Omental fat pad (tissue), 4 donors: ENCODE results near the gene IQCC. TPM values are rescaled to one million over a fixed set of nuclear protein-coding genes. Genes with fewer than 3 reads are reported as not detected.

Source experiments
- ATAC-seq: fragments of 150-250 bp; one replicate; pipeline ENCODE4 v1.9.1; 2016; ENCODE audit warnings: mild to moderate bottlenecking, moderate library complexity; ENCODE audit not compliant: low FRiP score
- DNase-seq: peaks from one replicate; pipeline ENCODE4 v3.0.0-alpha.2; 2019; ENCODE audit warnings: low spot score
- total RNA-seq, 4 donors: library from RNA; depleted of rRNA; stranded (reverse); fragments of >200 nt; gene quantifications; one replicate each; pipeline ENCODE4 v1.1.0, GENCODE V29; 2016
- TF ChIP-seq, protein P1 (sequence below), 3 donors: fragments of 450-650 bp; IDR thresholded peaks; one replicate each; pipeline ENCODE4 v1.5.1; 2016 to 2017; ENCODE audit warnings: antibody characterized with exemption in 3 of 3, mild to moderate bottlenecking in 3 of 3, moderate library complexity in 2 of 3

The IQCC gene
- total RNA-seq, 4 donors from 2014 or later: 0.60 to 1.9 (median 1.2) TPM

- DNase-seq (no peak), ATAC-seq (no peak)
- TF ChIP-seq, protein P1, sequence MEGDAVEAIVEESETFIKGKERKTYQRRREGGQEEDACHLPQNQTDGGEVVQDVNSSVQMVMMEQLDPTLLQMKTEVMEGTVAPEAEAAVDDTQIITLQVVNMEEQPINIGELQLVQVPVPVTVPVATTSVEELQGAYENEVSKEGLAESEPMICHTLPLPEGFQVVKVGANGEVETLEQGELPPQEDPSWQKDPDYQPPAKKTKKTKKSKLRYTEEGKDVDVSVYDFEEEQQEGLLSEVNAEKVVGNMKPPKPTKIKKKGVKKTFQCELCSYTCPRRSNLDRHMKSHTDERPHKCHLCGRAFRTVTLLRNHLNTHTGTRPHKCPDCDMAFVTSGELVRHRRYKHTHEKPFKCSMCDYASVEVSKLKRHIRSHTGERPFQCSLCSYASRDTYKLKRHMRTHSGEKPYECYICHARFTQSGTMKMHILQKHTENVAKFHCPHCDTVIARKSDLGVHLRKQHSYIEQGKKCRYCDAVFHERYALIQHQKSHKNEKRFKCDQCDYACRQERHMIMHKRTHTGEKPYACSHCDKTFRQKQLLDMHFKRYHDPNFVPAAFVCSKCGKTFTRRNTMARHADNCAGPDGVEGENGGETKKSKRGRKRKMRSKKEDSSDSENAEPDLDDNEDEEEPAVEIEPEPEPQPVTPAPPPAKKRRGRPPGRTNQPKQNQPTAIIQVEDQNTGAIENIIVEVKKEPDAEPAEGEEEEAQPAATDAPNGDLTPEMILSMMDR (IDR thresholded peaks at IDR 0.05): no peak
Measured at GRCh38 chr1:32216566-32216965, 11.1 kb downstream of the IQCC start.

GRCh38 chr1:32219022-32219421 lies 13.6 kb downstream of the IQCC start:
- TF ChIP-seq, protein P1 (IDR thresholded peaks at IDR 0.05): no peak
- ATAC-seq (no peak), DNase-seq (no peak)

DNA sequence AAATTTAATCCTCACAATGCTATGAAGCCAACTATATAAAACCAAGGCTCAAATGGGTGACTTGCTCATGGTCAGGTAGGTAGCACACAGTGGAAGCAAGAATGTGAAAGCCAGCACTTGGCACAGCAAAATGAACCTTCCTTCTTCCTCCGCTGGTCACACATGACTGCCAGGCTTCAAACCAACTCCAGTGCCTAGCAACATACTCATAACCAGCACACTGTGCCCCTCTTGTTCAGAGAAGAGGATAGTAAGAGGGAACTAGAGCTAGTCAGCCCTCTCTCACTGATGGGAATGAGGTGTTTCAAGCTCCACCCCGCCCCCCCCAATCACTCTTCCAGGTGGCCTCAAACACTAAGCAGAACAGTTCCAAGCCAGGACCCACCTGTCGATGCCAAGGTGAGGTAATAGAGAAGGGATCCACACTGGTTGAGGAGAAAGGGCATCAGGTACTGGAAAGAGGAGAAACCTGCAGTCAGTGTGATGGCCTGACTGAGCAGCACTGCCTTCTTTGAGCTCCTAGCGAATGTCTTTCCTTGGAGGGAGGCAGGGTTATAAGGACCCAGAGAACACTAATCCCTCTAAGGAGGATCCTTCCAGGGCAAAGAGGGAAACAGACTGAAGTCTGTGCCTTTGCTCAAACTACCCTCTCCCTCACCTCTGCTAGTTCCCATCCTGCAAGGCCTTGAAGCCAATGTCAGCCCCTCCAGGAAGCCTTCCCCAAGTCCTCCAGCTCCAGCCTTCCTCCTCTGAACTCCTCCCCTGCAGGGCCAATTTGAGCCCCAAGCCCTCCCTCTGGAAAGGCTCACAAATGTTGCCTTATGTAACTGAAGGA lies 15.5 kb downstream of the IQCC start:
- ATAC-seq: no peak
- TF ChIP-seq, protein P1 (IDR thresholded peaks at IDR 0.05): no peak
- DNase-seq: no peak

GRCh38 chr1:32221581-32221979 lies 16.1 kb downstream of the IQCC start:
- TF ChIP-seq, protein P1 (IDR thresholded peaks at IDR 0.05): no peak
- ATAC-seq (peak; percentile 8), DNase-seq (no peak)

- ATAC-seq (peak; percentile 93), DNase-seq (peak; percentile 94)
- TF ChIP-seq, protein P1 (IDR thresholded peaks at IDR 0.05): no peak
Measured at GRCh38 chr1:32221980-32222755, 16.7 kb downstream of the IQCC start, which contains the start of the genes EIF3I and TMEM234. EIF3I (plus strand) TSS chr1:32222407; CDS start chr1:32222442, 35 bp downstream. TMEM234 (minus strand) TSS chr1:32222353; CDS start chr1:32222322, 31 bp downstream.

DNA sequence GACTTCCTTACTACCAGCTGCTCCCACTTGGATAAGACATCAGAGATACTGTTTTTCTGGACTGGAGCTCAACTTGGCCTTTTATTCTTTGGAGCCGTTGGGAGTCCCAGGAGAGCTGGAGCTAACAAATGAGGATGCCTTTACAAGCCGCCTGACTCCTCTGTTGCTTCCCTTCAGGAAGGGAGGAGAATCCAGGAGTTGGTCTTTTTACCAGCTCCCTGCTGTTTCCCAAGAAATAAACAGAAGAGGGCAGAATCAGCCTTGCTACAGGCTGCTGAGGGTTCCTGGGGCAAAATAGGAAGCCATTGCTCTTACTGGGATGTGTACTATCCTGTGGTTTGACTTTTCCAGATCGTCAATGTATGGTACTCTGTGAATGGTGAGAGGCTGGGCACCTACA lies 18.2 kb downstream of the IQCC start:
- TF ChIP-seq, protein P1 (IDR thresholded peaks at IDR 0.05): no peak
- DNase-seq (no peak), ATAC-seq (no peak)
